ENCODE measurements around the gene FNBP1. TPM values are rescaled to one million over a fixed set of nuclear protein-coding genes. Genes with fewer than 3 reads are reported as not detected.

Gene FNBP1
- total and polyA plus RNA-seq, 2 of the 13 experiments (the other 11 are each of a cell fraction or from before 2014, with no cell fraction given) = 5.4 to 19.5 TPM

DNA sequence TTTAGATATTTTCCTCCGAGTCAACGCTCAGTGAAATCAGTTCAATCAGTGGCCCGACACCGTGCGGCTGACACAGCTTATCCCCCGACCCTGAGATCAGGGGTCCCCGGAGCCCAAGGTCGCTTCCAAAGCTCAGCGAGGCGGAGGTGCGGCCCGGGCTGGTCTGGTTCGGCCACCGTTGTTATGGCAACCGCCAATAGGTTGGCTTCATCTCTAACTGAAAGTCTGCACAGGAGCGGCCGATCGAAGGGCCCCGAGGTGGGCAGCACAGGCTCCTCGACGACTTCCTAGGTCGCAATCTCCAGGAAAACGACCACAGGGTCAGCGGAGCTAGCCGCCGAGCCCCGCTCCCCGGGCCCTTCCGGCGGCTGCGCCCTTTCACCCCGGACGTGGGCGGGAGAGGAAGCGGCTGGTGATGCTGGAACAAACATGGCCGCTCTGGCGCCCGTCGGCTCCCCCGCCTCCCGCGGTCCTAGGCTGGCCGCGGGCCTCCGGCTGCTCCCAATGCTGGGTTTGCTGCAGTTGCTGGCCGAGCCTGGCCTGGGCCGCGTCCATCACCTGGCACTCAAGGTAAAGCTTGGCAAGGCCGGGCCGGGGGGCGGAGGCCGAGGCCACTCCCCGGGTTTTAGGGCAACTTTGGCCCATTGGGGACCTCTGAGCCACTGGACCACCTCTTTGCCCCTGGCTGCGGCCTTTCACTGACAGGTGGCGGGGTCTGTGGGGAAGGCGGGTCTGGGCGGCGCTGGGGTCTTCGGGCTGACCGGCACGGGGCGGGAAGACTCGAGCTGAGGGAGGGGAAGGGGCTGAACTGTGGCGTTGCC, 10.7 kb upstream of the FNBP1 start, which contains the start of gene GPR107 (continued):
- peak; percentile 38 for TF ChIP-seq FOXA3 (CRISPR knock-in tag; IDR thresholded peaks at IDR 0.05)
- peak; percentile 21; the same call in 1 of the 2 replicates for TF ChIP-seq ZNF788 (CRISPR knock-in tag; IDR thresholded peaks at IDR 0.05; ENCODE audit: borderline replicate concordance)
- TF ChIP-seq KAT8 (CRISPR knock-in tag; IDR thresholded peaks at IDR 0.05) = peak; percentile 96
- TF ChIP-seq KAT7 (CRISPR knock-in tag; IDR thresholded peaks at IDR 0.05; ENCODE audit: borderline replicate concordance) = peak; percentile 72; the same call in 1 of the 2 replicates
- TF ChIP-seq ZNF737 (CRISPR knock-in tag; IDR thresholded peaks at IDR 0.05; ENCODE audit: borderline replicate concordance) = no peak
- TF ChIP-seq, protein P1, sequence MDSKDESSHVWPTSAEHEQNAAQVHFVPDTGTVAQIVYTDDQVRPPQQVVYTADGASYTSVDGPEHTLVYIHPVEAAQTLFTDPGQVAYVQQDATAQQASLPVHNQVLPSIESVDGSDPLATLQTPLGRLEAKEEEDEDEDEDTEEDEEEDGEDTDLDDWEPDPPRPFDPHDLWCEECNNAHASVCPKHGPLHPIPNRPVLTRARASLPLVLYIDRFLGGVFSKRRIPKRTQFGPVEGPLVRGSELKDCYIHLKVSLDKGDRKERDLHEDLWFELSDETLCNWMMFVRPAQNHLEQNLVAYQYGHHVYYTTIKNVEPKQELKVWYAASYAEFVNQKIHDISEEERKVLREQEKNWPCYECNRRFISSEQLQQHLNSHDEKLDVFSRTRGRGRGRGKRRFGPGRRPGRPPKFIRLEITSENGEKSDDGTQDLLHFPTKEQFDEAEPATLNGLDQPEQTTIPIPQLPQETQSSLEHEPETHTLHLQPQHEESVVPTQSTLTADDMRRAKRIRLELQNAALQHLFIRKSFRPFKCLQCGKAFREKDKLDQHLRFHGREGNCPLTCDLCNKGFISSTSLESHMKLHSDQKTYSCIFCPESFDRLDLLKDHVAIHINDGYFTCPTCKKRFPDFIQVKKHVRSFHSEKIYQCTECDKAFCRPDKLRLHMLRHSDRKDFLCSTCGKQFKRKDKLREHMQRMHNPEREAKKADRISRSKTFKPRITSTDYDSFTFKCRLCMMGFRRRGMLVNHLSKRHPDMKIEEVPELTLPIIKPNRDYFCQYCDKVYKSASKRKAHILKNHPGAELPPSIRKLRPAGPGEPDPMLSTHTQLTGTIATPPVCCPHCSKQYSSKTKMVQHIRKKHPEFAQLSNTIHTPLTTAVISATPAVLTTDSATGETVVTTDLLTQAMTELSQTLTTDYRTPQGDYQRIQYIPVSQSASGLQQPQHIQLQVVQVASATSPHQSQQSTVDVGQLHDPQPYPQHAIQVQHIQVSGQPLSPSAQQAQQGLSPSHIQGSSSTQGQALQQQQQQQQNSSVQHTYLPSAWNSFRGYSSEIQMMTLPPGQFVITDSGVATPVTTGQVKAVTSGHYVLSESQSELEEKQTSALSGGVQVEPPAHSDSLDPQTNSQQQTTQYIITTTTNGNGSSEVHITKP (CRISPR knock-in tag; IDR thresholded peaks at IDR 0.05; ENCODE audit: low read depth) = no peak
- TF ChIP-seq TOPORS (CRISPR knock-in tag; IDR thresholded peaks at IDR 0.05) = no peak
- peak; percentile 89 for TF ChIP-seq PHF20 (CRISPR knock-in tag; IDR thresholded peaks at IDR 0.05)
- no peak for TF ChIP-seq RNF2 (conservative IDR thresholded peaks at IDR 0.05; ENCODE audit: low read depth)
- TF ChIP-seq, protein P2, sequence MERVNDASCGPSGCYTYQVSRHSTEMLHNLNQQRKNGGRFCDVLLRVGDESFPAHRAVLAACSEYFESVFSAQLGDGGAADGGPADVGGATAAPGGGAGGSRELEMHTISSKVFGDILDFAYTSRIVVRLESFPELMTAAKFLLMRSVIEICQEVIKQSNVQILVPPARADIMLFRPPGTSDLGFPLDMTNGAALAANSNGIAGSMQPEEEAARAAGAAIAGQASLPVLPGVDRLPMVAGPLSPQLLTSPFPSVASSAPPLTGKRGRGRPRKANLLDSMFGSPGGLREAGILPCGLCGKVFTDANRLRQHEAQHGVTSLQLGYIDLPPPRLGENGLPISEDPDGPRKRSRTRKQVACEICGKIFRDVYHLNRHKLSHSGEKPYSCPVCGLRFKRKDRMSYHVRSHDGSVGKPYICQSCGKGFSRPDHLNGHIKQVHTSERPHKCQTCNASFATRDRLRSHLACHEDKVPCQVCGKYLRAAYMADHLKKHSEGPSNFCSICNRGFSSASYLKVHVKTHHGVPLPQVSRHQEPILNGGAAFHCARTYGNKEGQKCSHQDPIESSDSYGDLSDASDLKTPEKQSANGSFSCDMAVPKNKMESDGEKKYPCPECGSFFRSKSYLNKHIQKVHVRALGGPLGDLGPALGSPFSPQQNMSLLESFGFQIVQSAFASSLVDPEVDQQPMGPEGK (CRISPR knock-in tag; IDR thresholded peaks at IDR 0.05) = no peak; the same call in 1 of the 2 replicates
- no peak for TF ChIP-seq MAFF (IDR thresholded peaks at IDR 0.05; ENCODE audit: low read depth, low read length)
- TF ChIP-seq TSC22D2 (CRISPR knock-in tag; IDR thresholded peaks at IDR 0.05; ENCODE audit: borderline replicate concordance) = peak; percentile 65
- peak; percentile 90 for TF ChIP-seq KDM2A (CRISPR knock-in tag; IDR thresholded peaks at IDR 0.05; ENCODE audit: borderline replicate concordance, low read depth)
- TF ChIP-seq HDAC1 (CRISPR knock-in tag; IDR thresholded peaks at IDR 0.05) = peak; percentile 24; the same call in 1 of the 2 replicates
- TF ChIP-seq, protein P3, sequence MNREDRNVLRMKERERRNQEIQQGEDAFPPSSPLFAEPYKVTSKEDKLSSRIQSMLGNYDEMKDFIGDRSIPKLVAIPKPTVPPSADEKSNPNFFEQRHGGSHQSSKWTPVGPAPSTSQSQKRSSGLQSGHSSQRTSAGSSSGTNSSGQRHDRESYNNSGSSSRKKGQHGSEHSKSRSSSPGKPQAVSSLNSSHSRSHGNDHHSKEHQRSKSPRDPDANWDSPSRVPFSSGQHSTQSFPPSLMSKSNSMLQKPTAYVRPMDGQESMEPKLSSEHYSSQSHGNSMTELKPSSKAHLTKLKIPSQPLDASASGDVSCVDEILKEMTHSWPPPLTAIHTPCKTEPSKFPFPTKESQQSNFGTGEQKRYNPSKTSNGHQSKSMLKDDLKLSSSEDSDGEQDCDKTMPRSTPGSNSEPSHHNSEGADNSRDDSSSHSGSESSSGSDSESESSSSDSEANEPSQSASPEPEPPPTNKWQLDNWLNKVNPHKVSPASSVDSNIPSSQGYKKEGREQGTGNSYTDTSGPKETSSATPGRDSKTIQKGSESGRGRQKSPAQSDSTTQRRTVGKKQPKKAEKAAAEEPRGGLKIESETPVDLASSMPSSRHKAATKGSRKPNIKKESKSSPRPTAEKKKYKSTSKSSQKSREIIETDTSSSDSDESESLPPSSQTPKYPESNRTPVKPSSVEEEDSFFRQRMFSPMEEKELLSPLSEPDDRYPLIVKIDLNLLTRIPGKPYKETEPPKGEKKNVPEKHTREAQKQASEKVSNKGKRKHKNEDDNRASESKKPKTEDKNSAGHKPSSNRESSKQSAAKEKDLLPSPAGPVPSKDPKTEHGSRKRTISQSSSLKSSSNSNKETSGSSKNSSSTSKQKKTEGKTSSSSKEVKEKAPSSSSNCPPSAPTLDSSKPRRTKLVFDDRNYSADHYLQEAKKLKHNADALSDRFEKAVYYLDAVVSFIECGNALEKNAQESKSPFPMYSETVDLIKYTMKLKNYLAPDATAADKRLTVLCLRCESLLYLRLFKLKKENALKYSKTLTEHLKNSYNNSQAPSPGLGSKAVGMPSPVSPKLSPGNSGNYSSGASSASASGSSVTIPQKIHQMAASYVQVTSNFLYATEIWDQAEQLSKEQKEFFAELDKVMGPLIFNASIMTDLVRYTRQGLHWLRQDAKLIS (CRISPR knock-in tag; IDR thresholded peaks at IDR 0.05) = no peak
- no peak for TF ChIP-seq ZBTB21 (CRISPR knock-in tag; IDR thresholded peaks at IDR 0.05)
- peak; percentile 59; the same call in 1 of the 2 replicates for TF ChIP-seq RFXAP (CRISPR knock-in tag; IDR thresholded peaks at IDR 0.05; ENCODE audit: borderline replicate concordance)
- 0 out of 2 replicates have a peak, but pooled peaks have one; percentile 72 for TF ChIP-seq ZNF224 (CRISPR knock-in tag; IDR thresholded peaks at IDR 0.05)
- no peak for TF ChIP-seq ZNF383 (CRISPR knock-in tag; IDR thresholded peaks at IDR 0.05; ENCODE audit: borderline replicate concordance)
- no peak for TF ChIP-seq RAD51 (IDR thresholded peaks at IDR 0.05; ENCODE audit: borderline replicate concordance)
- TF ChIP-seq SNAPC2 (CRISPR knock-in tag; IDR thresholded peaks at IDR 0.05) = no peak
